PC-9 (cell line): ENCODE measurements around the gene TMEM97.

ENCODE experiments used
- EZH2 ChIP-seq: fragments of 200-600 bp; sonication (generic); IDR thresholded peaks from 2 replicates; pipeline ENCODE4 v1.8.0; 2017; ENCODE audit warnings: antibody characterized with exemption, low read depth
- TF ChIP-seq, protein P1 (sequence below): fragments of 200-600 bp; sonication (generic); conservative IDR thresholded peaks from 2 replicates; pipeline ENCODE4 v1.6.1; 2017; ENCODE audit warnings: mixed run types, antibody characterized with exemption, mild to moderate bottlenecking, moderate library complexity

DNA sequence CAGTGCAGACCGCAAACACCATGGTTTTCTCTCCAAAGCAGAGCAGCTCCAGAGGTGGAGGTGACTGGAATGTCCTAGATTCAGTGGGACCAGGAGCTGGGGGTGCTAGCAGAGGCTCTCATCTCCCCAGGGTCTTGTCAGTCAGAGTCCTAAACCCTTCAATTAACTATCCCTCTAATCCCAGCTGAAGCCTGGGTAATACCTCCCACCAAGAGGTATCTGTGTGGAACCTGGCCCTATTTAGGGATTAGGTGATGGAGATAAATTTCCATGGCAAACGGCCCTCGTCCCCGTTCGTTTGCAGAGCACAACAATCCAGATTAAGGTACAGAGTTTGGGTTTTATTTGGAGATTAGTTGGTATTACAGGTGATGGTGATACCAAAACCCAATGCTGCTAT is 44.2 kb downstream of the TMEM97 start:
- TF ChIP-seq, protein P1, sequence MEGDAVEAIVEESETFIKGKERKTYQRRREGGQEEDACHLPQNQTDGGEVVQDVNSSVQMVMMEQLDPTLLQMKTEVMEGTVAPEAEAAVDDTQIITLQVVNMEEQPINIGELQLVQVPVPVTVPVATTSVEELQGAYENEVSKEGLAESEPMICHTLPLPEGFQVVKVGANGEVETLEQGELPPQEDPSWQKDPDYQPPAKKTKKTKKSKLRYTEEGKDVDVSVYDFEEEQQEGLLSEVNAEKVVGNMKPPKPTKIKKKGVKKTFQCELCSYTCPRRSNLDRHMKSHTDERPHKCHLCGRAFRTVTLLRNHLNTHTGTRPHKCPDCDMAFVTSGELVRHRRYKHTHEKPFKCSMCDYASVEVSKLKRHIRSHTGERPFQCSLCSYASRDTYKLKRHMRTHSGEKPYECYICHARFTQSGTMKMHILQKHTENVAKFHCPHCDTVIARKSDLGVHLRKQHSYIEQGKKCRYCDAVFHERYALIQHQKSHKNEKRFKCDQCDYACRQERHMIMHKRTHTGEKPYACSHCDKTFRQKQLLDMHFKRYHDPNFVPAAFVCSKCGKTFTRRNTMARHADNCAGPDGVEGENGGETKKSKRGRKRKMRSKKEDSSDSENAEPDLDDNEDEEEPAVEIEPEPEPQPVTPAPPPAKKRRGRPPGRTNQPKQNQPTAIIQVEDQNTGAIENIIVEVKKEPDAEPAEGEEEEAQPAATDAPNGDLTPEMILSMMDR = no peak
- TF ChIP-seq EZH2 = no peak
